ENCODE data around the gene B4GAT1. TPM values are rescaled to one million over a fixed set of nuclear protein-coding genes. Genes with fewer than 3 reads are reported as not detected.

Gene B4GAT1
- total and polyA plus RNA-seq, 4 donors, result 12.0 to 20.8 (median 17.6) TPM

DNA sequence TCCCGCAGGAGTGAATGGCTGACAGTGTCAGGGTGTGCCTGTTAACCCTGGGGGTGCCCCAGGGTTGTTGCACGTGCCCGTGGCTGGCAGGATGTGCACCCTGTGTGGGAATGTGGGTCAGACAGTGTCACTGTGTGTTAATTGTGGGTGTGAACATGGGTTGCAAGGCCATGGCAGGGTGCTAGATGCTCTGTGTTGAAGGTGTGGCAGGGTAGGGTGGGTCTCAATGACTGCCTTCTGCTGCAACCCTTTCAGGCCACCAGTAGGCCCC lies 19.5 kb downstream of the B4GAT1 start:
- no peak for DNase-seq (ENCODE audit: low spot score)
- Histone ChIP-seq H3K36me3 (ENCODE audit: control insufficient read depth in 4 of 4, insufficient read depth in 3 of 4, low read depth in 1 of 4, low read length in 3 of 4) (no peaks in the 10 kb centered on the region), H3K27me3 (ENCODE audit: control insufficient read depth in 4 of 4, insufficient read depth in 4 of 4, low read length in 3 of 4) (no peaks in the 10 kb centered on the region), H3K9me3 (ENCODE audit: control insufficient read depth in 4 of 4, low read length in 3 of 4) (no peaks in the 10 kb centered on the region), H3K4me3 (ENCODE audit: low read depth in 1 of 3, low read length in 3 of 3) (no peak overlapping the region), H3K9ac (ENCODE audit: low read depth in 1 of 2, low read length in 2 of 2) (no peak overlapping the region), H3K4me1 (ENCODE audit: control insufficient read depth in 4 of 4, insufficient read depth in 4 of 4, low read length in 3 of 4) (peaks cover 2 to 9% (median 4%) of the 10 kb centered on the region in 4 donors), H3K27ac (ENCODE audit: low read depth in 1 of 2, low read length in 2 of 2) (no peak overlapping the region)
- WGBS, result 65% methylated on average over 3 of the region's 3 CpGs
- TF ChIP-seq RAD21 (IDR thresholded peaks at IDR 0.05) (no peak), TAF1 (conservative IDR thresholded peaks at IDR 0.05) (no peak), FOXA2 (IDR thresholded peaks at IDR 0.05) (no peak), JUND (IDR thresholded peaks at IDR 0.05) (no peak), SP1 (IDR thresholded peaks at IDR 0.05) (no peak), YY1 (IDR thresholded peaks at IDR 0.05) (no peak), EGR1 (IDR thresholded peaks at IDR 0.05; ENCODE audit: low read depth in 2 of 2) (no peak), HNF4G (IDR thresholded peaks at IDR 0.05) (no peak), RXRA (IDR thresholded peaks at IDR 0.05) (no peak), FOXA1 (IDR thresholded peaks at IDR 0.05) (no peak), HNF4A (conservative IDR thresholded peaks at IDR 0.05) (no peak)
- TF ChIP-seq, protein P1, sequence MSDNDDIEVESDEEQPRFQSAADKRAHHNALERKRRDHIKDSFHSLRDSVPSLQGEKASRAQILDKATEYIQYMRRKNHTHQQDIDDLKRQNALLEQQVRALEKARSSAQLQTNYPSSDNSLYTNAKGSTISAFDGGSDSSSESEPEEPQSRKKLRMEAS (IDR thresholded peaks at IDR 0.05), result no peak
- TF ChIP-seq, protein P2, sequence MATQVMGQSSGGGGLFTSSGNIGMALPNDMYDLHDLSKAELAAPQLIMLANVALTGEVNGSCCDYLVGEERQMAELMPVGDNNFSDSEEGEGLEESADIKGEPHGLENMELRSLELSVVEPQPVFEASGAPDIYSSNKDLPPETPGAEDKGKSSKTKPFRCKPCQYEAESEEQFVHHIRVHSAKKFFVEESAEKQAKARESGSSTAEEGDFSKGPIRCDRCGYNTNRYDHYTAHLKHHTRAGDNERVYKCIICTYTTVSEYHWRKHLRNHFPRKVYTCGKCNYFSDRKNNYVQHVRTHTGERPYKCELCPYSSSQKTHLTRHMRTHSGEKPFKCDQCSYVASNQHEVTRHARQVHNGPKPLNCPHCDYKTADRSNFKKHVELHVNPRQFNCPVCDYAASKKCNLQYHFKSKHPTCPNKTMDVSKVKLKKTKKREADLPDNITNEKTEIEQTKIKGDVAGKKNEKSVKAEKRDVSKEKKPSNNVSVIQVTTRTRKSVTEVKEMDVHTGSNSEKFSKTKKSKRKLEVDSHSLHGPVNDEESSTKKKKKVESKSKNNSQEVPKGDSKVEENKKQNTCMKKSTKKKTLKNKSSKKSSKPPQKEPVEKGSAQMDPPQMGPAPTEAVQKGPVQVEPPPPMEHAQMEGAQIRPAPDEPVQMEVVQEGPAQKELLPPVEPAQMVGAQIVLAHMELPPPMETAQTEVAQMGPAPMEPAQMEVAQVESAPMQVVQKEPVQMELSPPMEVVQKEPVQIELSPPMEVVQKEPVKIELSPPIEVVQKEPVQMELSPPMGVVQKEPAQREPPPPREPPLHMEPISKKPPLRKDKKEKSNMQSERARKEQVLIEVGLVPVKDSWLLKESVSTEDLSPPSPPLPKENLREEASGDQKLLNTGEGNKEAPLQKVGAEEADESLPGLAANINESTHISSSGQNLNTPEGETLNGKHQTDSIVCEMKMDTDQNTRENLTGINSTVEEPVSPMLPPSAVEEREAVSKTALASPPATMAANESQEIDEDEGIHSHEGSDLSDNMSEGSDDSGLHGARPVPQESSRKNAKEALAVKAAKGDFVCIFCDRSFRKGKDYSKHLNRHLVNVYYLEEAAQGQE (IDR thresholded peaks at IDR 0.05), result no peak
- TF ChIP-seq, protein P3, sequence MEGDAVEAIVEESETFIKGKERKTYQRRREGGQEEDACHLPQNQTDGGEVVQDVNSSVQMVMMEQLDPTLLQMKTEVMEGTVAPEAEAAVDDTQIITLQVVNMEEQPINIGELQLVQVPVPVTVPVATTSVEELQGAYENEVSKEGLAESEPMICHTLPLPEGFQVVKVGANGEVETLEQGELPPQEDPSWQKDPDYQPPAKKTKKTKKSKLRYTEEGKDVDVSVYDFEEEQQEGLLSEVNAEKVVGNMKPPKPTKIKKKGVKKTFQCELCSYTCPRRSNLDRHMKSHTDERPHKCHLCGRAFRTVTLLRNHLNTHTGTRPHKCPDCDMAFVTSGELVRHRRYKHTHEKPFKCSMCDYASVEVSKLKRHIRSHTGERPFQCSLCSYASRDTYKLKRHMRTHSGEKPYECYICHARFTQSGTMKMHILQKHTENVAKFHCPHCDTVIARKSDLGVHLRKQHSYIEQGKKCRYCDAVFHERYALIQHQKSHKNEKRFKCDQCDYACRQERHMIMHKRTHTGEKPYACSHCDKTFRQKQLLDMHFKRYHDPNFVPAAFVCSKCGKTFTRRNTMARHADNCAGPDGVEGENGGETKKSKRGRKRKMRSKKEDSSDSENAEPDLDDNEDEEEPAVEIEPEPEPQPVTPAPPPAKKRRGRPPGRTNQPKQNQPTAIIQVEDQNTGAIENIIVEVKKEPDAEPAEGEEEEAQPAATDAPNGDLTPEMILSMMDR (IDR thresholded peaks at IDR 0.05; ENCODE audit: low read depth, low read length, missing input control), result no peak
- TF ChIP-seq, protein P4, sequence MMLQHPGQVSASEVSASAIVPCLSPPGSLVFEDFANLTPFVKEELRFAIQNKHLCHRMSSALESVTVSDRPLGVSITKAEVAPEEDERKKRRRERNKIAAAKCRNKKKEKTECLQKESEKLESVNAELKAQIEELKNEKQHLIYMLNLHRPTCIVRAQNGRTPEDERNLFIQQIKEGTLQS (IDR thresholded peaks at IDR 0.05), result no peak
- TF ChIP-seq, protein P5, sequence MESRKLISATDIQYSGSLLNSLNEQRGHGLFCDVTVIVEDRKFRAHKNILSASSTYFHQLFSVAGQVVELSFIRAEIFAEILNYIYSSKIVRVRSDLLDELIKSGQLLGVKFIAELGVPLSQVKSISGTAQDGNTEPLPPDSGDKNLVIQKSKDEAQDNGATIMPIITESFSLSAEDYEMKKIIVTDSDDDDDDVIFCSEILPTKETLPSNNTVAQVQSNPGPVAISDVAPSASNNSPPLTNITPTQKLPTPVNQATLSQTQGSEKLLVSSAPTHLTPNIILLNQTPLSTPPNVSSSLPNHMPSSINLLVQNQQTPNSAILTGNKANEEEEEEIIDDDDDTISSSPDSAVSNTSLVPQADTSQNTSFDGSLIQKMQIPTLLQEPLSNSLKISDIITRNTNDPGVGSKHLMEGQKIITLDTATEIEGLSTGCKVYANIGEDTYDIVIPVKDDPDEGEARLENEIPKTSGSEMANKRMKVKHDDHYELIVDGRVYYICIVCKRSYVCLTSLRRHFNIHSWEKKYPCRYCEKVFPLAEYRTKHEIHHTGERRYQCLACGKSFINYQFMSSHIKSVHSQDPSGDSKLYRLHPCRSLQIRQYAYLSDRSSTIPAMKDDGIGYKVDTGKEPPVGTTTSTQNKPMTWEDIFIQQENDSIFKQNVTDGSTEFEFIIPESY (IDR thresholded peaks at IDR 0.05), result no peak

All from liver (tissue), 9 donors.